Activated CD8-positive, alpha-beta memory T cell treated with anti-CD3 and anti-CD28 coated beads, Interleukin-2, amount 50 U/mL, for 4 hours (primary cell): ENCODE measurements around the gene ACTA1.
"Not testable (repeated sequence)": the region's sequence is repeated elsewhere in the genome, so short reads cannot be mapped to it uniquely, and the experiment has no call there.

Experiments used
- DNase-seq: peaks from one replicate; pipeline ENCODE4 v3.0.0-alpha.2; 2020

Gene ACTA1

DNA sequence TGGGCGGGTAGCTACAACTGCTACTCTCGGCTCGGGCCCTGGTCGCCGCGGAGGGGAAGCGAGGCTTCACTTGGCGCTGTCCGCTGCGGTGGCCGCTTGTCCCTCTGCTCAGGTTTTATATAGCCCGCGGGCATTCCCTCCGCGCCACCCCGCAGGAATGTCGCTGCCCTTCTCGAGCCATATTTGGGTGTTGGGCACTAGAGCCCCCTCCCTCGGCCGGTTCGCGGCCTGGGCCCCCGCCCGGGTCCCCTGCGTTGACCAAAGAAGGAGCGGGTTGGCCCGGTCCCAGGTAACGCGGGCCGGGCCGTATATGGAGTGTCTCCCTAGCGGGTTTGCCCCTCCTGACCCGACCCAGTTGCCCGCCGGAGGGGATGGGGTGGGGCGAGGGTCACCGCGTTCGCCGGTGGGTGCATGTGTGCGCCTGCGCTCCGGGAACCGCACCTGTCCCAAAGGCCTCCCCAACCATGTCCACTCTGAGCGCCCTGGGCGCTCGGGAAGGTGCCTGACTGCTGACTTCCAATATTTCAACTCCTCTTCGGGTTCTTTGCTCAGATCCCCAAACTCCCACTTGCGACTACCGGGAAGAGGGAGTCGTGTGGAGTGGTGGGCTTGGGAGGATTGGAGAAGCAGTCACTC is at the start of gene ACTA1:
TSS of gene ACTA1 (minus strand) at position 90 of the 636 bp plus-strand sequence. CDS start 979 bp downstream, outside the sequence.
- no peak for DNase-seq

DNA sequence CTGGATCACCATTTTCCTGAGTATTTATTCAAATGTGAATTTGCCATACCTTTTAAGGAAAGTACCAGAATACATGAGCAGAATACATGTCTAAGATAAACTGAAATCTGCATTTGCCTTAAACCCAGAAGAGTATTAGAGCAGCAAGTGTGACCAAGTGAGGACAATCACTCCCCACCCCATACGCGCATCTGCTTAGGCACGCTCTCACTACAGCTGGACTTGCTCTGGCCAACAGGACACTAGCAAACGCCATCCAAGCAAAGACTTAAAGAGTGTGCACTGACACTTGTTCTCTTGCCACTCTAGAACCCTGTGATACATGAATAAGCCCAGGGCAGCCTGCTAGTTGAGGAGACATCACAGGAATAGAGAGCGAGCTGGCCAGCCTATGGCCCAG is 48.6 kb upstream of the ACTA1 start:
- DNase-seq = no peak

DNA sequence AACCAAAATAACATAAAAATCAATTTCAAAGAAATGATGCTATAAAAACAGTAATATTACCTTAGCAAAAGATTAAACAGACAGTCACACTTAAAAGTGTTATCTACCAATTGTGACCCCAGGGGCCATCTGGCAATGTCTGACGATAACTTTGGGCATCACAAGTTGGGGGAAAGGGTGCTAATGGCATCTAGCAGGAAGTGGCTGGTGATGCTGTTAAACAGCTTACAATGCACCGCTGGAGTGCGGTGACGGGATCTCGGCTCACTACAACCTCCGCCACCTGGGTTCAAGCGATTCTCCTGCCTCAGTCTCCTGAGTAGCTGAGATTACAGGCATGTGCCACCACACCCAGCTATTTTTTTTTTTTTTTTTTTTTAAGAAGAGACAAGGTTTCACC is 46.6 kb upstream of the ACTA1 start:
- DNase-seq = no peak

DNA sequence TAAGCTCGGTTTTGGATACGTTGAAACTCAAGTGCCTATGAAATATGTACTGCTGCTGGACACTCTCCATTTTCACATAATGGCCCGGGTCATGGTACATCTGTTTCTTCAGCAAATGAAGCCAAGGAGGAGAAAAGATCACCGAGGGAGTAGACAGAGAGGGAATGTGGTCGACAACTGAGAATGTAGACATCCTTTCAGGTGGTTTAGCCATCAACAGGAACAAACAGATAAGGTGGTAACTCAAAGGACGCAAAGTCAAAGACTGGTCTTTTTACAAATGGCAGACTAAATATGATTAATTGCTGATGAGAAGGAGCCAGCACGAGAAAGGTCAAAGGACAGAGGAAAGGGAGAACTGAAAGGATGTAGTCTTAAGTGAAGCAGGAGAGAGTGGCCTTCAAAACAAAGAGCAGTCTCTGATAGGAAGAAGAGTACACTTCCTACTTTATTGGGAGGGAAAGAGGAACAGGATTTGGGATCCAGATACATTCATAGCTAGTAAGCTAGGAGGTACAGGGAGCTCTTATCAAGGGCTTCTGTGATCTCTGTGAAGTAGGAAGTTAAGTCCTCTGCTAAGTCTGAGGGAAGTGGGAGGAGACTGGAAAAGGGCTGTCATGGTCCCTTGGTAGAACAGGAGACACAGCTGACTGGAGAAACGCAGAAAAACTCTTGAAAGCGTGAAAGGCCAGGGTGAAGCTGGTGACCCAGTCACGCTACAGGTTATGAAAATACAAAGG is 45.9 kb upstream of the ACTA1 start:
- DNase-seq = no peak

DNA sequence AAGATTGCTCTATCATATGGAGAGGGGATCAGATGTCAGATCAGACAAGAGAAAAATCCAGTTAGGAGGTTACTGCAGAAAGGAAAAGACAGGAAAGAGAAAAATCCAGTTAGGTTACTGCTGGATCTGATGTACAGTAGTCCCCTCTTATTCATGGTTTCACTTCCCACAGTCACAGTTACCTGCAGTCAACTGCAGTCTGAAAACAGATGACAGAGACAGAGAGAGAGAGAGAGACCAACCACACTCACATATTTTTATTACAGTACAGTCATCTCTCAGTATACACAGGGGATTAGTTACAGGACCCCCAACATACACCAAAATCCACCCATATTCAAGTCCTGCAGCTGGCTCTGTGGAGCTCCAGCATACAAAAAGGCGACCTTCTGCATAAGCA is 45.0 kb upstream of the ACTA1 start:
- no peak for DNase-seq

DNA sequence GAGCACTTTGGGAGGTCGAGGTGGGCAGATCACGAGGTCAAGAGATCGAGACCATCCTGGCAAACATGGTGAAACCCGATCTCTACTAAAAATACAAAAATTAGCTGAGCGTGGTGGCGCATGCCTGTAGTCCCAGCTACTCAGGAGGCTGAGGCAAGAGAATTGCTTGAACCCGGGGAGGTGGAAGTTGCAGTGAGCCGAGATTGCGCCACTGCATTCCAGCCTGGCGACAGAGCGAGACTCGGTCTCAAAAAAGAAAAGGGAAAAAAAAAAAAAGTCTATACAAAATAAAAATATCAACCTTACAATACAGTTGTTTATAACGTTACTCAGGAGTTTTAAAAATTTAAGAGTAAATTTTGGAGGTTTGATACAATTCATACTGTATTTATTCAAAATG is 42.0 kb upstream of the ACTA1 start:
- not testable (repeated sequence) for DNase-seq

DNA sequence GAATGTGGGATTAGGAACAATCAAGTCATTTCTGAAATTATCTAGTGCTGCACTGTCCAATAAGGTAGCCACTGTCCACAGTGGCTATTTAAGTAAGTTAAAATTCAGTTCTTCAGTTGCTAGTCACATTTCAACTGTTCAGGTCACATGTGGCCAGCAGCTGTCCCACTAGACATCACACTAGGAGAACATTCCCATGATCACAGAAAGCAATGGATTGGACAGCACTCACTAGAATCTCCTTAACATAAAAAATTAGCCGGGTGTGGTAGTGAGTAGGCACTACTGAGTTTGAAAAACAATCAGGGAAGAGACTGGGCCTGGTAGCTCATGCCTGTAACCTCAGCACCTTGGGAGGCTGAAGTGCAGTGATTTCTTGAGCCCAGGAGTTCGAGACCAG is 40.6 kb upstream of the ACTA1 start:
- DNase-seq = no peak

DNA sequence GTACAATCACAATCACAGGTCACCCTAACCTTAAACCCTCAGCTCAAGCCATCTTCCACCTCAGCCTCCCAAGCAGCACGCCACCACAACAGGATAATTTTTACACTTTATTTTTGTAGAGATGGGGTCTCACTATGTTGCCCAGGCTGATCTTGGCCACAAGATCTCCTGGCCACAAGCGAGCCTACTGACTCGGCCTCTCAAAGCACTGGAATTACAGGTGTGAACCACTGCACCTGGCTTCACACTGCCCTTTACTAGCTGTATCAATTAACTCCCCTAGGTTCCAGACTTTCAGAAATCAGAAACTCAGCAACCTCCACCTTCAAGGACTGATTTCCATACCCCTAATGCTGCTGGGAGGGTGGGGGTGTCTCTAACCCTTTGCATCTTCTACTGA is 37.3 kb upstream of the ACTA1 start:
- DNase-seq = no peak

DNA sequence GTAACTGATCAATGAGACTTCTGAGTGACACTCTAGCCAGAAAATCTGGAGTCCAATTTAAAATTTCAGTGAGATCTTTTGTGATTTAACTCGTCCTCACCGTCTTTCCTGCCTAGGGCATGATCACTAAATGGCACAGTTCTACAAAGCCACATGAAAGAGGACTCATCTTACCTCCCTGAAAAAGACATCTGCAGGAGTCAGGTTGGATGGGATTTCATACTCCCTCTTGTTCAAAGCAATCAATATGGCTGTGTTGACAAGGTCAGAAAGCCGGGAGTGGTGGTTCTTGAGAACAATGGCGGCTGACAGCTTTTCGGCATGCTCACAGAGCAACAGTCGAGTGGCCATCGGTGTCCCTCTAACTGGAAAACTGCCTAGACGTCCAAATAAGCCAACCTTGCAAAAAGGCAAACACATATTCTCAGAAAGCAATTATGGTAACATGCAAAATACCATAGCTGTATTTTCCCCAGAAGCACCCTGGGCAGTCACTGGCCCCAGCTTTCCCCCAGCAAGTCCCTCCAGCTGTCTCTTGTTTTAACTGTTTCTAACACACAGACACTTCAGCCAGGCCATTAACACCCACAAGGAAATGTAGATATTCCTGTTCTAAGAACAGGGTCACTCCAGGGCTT is 36.6 kb upstream of the ACTA1 start:
- no peak for DNase-seq

DNA sequence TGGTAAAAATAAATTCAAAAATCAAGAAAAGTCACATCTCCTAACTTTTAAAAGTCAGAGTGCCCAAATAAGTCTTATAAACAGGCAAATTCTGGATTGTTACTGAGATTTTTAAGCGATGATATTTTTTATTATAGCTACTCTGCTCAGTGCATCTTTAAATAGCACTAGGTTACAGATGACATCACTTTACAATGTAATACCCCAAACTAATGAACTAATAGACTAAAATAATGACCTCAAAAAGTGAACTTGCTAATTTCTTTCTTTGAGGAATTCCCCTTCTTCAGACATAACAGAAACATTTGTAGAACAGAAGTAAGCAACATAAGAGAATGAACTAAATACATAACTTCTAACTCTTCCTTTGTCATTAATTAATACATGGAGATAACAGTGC is 33.0 kb upstream of the ACTA1 start:
- DNase-seq = no peak

DNA sequence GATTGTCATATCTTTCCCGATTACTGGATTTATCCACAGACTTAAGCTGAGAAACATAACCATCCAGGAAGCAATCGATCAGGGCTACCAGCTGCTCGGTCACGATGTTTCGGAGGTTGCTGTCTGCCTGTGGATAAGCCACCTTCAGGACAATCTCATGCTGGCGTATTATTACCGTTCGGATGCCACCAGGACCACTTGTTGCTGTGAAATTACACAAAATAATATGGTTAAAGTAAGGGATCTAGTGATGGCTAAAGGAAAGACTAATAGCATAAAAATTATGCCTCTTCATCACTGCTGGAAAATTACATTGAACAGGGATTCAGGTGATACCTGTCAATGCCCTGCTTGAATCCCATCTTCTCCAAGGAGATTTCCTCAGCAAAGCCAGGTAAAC is 30.8 kb upstream of the ACTA1 start:
- DNase-seq = no peak

DNA sequence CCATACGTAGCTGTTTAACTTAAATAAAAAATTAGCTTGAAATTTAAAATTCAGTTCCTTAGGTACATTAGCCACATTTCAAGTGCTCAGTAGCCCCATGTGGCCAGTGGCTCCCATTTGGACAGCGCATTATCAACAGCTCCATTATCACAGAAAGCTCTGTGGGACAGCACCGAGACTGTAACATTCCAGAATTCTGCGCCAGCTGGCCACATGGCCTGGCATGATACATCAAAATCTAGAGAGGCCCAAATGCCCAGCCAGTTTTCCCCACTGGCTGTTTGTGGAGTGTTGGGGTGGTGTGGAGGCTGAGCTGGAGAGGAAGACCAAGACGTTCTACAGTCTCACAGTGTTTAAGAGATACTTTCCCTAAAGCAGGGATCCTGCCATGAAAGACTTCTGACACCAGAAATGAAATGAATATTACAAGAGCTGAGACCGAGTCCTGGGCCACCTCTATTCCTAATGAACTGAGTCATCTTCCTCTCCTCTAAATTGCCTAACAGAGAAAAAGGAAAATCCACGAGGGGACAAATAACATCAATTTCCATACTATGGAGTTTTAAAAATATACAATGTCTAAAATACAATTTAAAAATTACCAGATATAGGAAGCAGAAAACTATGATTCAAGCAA is 27.3 kb upstream of the ACTA1 start:
- no peak for DNase-seq

DNA sequence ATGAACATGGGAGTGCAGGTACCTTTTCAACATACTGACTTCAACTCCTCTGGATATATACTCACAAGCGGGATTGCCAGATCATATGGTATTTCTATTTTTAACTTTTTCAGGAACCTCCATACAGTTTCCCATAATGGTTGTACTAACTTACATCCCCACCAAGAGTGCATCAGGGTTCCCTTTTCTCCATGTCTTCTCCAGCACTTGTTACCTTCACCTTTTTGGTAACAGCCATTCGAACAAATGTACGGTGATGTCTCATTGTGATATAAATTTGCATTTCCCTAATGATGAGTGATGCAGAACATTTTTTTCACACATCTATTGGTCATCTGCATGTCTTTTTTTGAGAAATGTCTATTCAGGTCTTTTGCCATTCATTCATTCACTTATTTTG is 25.9 kb upstream of the ACTA1 start:
- no peak for DNase-seq

DNA sequence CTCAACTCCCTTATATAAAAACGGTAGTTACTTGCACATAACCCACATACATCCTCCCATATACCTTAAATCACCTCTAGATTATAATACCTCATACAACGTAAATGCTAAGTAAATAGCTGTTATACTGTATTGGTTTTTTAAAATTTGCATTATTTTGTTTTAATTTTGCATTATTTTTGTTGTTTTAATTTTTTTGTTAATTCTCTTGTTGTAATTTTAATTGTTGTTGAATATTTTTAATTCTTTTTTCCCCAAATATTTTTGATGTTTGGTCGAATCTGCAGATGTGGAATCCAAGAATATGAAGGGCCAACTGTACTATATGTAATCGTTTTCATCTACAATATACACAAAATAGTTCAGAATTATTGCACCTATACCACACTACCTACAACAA is 23.5 kb upstream of the ACTA1 start:
- no peak for DNase-seq

DNA sequence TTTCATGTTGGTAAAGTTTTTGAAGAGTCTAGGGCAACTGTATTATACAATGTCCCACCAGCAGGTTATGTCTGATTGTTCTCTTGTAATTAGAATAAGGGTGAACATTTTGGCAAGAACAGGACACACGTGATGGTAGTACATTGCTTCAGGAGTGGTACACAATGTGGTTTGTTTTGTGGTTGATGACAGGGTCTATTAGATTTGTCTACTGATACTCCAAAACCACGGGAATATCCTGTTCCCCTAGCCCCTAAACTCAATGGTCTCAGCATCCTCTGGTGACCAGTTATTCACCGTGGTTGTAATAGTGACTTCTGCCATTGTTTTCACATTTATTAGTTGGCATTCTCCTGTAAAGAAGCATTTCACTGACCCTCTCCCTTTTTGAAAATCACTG is 22.1 kb upstream of the ACTA1 start:
- DNase-seq = no peak

DNA sequence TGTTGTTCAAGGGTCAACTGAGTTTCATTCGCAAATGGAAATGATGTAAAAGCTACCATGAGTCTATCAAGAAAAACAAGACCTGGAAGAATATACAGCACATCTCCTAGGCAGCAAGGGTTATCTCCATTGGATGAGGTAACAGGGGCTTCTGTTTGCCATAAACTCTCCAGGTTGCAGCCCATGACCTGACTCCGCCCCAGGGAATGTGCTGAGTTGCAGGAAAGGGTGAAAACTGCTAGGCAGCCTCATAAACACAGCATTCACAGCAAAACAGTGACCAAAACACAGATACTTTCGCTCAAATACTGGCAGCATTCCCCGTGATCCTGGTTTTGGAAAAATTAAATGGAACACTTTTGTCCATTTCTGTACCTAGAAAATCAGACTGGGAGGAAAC is 20.2 kb upstream of the ACTA1 start:
- no peak for DNase-seq

DNA sequence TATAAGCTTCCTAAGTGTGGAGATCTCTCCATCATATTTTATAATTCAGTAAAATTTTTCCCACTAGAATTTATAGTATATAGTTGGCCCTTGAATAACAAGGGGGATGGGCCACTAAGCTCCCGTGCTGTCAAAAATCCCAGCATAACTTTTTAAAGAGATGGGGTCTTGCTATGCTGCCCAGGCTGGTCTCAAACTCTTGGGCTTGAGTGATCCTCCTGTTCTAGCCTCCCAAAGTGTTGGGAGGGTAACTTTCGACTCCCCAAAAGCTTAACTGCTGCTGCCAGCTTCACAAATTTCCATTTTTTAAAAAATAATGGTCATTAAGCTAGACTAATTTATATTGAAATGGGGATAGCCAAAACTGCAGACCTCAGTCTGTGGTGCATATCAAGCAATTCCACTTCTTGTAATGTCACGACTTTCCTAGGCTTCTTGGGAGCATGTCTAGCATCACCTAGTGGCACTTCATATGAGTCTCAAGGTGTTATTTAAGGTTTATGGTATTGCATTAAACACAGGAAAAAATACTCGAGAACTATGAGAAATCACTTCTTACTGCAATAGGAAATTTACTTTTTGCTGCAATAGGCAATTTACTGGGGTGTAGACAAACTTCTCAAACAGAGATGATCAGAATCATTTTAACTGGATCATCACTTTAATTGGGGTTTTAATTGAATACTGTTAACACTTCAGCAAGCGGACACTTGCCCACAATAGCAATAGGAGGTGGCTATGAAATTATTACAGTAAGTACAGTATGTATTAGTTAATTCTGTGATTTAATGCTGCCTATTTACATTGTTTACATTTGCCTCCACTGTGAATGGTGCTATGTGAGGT is 19.3 kb upstream of the ACTA1 start:
- DNase-seq = no peak

DNA sequence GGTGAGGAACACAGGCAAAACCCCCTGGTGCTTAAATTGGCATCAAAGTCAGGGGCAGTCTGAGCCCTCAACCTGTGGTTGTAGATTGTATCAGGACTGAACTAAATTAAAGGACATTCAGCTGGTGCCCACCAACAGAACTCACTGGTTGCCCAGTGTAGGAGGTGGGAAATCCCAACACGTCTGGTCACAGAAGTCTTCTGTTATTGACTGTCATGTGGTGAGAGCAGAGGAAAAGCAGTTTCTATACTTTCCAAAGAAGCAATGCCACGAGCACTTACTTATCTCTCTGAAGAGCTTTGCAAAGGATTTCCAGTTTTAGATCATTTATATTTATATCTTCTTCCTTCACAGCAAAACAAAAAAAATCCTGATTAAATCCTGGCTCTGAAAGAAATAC is 15.0 kb upstream of the ACTA1 start:
- DNase-seq = no peak

DNA sequence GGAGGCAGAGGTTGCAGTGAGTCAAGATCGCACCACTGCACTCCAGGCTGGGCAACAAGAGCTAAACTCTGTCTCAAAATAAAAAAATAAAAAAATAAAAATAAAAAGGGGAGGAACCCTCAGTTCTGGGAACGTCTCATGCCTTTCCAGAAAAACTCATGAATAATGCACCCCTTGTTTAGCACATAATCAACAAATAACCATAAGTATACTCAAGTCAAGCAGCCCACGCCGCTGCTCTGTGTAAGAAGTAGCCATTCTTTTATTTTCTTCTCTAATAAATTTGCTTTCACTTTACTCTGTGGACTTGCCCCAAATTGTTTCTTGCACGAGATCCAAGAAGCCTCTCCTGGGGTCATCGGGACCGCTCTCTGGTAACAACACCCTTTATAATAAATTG is 14.5 kb upstream of the ACTA1 start:
- DNase-seq = no peak

DNA sequence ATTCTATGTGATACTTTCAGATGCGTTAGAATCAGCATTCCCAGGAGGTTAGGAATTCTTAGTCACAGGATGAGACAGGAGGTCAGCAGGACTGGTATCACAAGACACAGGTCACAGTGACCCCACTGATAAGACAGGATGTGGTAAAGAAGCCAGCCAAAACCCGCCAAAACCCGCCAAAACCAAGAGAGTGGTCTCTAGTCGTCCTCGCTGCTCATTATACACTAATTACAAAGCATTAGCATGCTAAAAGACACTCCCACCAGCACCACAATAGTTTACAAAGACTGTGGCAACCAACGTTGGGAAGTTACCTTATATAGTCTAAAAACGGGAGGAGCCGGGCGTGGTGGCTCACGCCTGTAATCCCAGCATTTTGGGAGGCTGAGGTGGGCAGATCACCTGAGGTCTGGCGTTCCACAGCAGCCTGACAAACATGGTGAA is 13.9 kb upstream of the ACTA1 start:
- no peak for DNase-seq

DNA sequence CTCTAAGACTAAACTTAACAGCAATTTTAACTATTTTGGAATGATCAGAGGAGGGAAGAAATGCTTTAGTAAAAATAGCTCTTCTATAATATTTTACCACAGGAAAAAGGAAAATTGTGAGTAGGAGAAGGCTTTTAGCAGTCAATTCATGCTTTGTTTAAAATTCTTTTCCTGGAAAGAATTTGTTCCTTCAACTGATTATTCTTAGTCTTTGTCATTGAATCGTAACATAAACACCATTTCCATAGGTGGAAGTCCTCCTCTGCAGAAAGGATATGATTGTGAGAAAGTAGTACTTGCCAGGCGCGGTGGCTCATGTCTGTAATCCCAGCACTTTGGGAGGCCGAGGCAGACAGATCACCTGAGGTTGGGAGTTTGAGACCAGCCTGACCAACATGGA is 11.9 kb upstream of the ACTA1 start:
- DNase-seq = no peak

DNA sequence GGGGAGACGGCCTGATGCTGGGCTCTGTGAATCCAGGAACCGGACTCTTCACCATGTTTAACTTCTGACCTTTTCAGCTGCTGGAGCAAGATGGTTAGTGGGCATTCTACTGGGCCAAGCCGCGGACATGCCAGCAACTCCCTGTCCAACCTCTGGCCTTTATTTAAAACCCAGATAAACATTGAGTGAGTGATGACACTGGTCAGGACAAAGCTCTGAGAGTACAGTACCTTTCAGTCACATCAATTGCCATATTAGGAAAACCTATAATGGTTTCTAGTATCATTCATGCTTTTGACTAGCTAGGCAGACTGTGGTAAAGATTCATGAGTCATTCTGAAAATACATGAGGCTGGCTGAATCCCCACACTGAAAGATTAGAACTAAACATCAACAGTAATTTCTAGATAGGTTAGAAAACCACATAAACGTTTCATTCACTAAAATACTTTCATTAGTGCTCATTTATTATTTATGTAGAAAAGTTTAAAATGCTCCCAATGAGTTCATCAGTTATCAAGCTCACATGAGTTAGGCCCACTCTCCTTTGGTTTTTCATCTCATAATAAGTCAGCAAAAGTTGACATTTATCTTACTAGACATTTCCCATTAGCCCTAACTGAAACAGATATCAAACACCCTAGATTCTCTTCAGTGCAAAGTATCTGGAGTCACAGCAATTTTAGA is 7.1 kb upstream of the ACTA1 start:
- no peak for DNase-seq
